ENCODE results near the gene USP40.

DNA sequence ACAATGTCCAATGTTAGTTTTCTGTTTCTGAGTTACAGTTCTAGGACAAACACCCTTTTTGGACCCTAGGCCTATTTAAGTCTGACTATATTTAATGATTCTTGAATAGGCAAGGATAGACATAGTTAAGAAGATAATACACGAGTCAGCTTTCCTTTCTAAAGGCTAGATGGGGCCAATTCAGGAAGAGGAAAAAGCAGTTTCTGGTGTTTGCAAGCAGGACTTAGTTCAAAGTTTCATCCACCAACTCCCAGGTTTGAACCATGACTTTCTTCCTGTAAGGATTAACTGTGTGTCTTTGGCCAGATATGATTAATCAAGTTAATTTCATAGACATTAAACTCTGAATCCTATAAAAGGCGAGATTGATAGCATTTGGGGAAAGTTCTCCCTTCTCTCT is 66.7 kb downstream of the USP40 start:
- TF ChIP-seq, protein P1, sequence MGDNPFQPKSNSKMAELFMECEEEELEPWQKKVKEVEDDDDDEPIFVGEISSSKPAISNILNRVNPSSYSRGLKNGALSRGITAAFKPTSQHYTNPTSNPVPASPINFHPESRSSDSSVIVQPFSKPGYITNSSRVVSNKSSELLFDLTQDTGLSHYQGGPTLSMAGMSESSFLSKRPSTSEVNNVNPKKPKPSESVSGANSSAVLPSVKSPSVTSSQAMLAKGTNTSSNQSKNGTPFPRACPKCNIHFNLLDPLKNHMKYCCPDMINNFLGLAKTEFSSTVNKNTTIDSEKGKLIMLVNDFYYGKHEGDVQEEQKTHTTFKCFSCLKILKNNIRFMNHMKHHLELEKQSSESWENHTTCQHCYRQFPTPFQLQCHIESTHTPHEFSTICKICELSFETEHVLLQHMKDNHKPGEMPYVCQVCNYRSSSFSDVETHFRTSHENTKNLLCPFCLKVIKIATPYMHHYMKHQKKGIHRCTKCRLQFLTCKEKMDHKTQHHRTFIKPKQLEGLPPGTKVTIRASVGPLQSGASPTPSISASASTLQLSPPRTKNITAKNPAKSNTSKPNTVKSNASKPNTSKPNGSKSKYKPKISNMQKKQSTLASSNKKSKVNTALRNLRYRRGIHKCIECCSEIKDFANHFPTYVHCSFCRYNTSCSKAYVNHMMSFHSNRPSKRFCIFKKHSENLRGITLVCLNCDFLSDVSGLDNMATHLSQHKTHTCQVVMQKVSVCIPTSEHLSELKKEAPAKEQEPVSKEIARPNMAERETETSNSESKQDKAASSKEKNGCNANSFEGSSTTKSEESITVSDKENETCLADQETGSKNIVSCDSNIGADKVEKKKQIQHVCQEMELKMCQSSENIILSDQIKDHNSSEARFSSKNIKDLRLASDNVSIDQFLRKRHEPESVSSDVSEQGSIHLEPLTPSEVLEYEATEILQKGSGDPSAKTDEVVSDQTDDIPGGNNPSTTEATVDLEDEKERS (tag by site-specific recombination; IDR thresholded peaks at IDR 0.05), result no peak
- TF ChIP-seq ZNF747 (tag by site-specific recombination; IDR thresholded peaks at IDR 0.05), result no peak
- no peak for TF ChIP-seq ZNF423 (tag by site-specific recombination; IDR thresholded peaks at IDR 0.05)
- no peak for TF ChIP-seq ZNF843 (tag by site-specific recombination; IDR thresholded peaks at IDR 0.05)
- TF ChIP-seq ZNF416 (tag by site-specific recombination; IDR thresholded peaks at IDR 0.05), result no peak
- no peak for TF ChIP-seq ZNF624 (tag by site-specific recombination; IDR thresholded peaks at IDR 0.05)
- TF ChIP-seq CTCF (tag by site-specific recombination; IDR thresholded peaks at IDR 0.05), result no peak
- no peak for TF ChIP-seq ZNF426 (tag by site-specific recombination; IDR thresholded peaks at IDR 0.05)

Data from HEK293 (cell line).